Measurements from ENCODE around the gene ADARB2. TPM values are rescaled to one million over a fixed set of nuclear protein-coding genes. Genes with fewer than 3 reads are reported as not detected.

Gene ADARB2
- total and polyA plus RNA-seq, 2 experiments from 2014 or later: 2.0 to 5.0 TPM

GRCh38 chr10:1657479-1657878 lies 79.8 kb downstream of the ADARB2 start (continued):
- TF ChIP-seq, protein P1, sequence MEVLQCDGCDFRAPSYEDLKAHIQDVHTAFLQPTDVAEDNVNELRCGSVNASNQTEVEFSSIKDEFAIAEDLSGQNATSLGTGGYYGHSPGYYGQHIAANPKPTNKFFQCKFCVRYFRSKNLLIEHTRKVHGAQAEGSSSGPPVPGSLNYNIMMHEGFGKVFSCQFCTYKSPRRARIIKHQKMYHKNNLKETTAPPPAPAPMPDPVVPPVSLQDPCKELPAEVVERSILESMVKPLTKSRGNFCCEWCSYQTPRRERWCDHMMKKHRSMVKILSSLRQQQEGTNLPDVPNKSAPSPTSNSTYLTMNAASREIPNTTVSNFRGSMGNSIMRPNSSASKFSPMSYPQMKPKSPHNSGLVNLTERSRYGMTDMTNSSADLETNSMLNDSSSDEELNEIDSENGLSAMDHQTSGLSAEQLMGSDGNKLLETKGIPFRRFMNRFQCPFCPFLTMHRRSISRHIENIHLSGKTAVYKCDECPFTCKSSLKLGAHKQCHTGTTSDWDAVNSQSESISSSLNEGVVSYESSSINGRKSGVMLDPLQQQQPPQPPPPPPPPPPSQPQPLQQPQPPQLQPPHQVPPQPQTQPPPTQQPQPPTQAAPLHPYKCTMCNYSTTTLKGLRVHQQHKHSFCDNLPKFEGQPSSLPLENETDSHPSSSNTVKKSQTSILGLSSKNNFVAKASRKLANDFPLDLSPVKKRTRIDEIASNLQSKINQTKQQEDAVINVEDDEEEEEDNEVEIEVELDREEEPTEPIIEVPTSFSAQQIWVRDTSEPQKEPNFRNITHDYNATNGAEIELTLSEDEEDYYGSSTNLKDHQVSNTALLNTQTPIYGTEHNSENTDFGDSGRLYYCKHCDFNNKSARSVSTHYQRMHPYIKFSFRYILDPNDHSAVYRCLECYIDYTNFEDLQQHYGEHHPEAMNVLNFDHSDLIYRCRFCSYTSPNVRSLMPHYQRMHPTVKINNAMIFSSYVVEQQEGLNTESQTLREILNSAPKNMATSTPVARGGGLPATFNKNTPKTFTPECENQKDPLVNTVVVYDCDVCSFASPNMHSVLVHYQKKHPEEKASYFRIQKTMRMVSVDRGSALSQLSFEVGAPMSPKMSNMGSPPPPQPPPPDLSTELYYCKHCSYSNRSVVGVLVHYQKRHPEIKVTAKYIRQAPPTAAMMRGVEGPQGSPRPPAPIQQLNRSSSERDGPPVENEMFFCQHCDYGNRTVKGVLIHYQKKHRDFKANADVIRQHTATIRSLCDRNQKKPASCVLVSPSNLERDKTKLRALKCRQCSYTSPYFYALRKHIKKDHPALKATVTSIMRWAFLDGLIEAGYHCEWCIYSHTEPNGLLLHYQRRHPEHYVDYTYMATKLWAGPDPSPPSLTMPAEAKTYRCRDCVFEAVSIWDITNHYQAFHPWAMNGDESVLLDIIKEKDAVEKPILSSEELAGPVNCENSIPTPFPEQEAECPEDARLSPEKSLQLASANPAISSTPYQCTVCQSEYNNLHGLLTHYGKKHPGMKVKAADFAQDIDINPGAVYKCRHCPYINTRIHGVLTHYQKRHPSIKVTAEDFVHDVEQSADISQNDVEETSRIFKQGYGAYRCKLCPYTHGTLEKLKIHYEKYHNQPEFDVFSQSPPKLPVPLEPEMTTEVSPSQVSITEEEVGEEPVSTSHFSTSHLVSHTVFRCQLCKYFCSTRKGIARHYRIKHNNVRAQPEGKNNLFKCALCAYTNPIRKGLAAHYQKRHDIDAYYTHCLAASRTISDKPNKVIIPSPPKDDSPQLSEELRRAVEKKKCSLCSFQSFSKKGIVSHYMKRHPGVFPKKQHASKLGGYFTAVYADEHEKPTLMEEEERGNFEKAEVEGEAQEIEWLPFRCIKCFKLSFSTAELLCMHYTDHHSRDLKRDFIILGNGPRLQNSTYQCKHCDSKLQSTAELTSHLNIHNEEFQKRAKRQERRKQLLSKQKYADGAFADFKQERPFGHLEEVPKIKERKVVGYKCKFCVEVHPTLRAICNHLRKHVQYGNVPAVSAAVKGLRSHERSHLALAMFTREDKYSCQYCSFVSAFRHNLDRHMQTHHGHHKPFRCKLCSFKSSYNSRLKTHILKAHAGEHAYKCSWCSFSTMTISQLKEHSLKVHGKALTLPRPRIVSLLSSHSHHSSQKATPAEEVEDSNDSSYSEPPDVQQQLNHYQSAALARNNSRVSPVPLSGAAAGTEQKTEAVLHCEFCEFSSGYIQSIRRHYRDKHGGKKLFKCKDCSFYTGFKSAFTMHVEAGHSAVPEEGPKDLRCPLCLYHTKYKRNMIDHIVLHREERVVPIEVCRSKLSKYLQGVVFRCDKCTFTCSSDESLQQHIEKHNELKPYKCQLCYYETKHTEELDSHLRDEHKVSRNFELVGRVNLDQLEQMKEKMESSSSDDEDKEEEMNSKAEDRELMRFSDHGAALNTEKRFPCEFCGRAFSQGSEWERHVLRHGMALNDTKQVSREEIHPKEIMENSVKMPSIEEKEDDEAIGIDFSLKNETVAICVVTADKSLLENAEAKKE (CRISPR knock-in tag; IDR thresholded peaks at IDR 0.05): no peak
- TF ChIP-seq ETS1 (IDR thresholded peaks at IDR 0.05) (no peak), CREB1 (CRISPR knock-in tag; IDR thresholded peaks at IDR 0.05; ENCODE audit: low read depth) (no peak), ZNF114 (CRISPR knock-in tag; IDR thresholded peaks at IDR 0.05) (no peak)

DNA sequence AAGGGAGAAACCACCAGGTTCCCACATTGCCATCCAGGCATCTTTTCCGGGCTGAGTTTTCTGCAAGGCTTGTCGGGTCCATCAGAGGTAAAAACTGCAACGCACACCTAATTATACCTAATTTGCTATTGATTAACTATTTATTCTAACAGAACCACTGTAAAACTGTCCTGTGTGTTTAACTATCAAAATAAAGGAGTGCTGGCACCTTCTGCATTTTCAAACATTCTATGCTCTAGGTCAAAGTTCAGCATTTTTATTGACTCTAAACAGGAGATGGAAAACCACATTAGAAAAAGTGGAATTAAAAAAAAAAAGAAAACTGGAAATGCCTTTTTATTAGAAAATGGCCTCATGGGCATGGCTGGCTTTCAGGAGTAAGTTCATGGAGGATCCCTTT lies 82.0 kb downstream of the ADARB2 start:
- ATAC-seq (no peak), DNase-seq (ENCODE audit: low spot score) (no peak)
- peaks cover 21% of the 10 kb centered on the region for H3K4me1 Mint-ChIP-seq
- Histone ChIP-seq H3K4me3 (no peak overlapping the region), H3K27me3 (ENCODE audit: insufficient read depth) (no peaks in the 10 kb centered on the region), H3K79me2 (replicated peaks; ENCODE audit: insufficient read depth) (no peaks in the 10 kb centered on the region), H3K9me2 (ENCODE audit: insufficient read depth) (no peaks in the 10 kb centered on the region), H3K36me3 (ENCODE audit: insufficient read depth) (no peaks in the 10 kb centered on the region), H3F3A (replicated peaks; ENCODE audit: low read depth) (no peaks in the 10 kb centered on the region), H3K4me2 (no peak overlapping the region), H3K27ac (ENCODE audit: low read depth) (no peak overlapping the region), H2AFZ (no peak overlapping the region), H3K4me1 (ENCODE audit: insufficient read depth) (peaks cover 8% of the 10 kb centered on the region), H4K20me1 (replicated peaks; ENCODE audit: insufficient read depth) (no peaks in the 10 kb centered on the region)
- no peaks in the 10 kb centered on the region; the same call in 2 of the 3 replicates for H3K9me3 Mint-ChIP-seq
- H3K36me3 Mint-ChIP-seq (ENCODE audit: low read depth): no peaks in the 10 kb centered on the region; the same call in 2 of the 3 replicates
- peaks cover 7% of the 10 kb centered on the region for H3K27me3 Mint-ChIP-seq (ENCODE audit: insufficient read depth, low read depth, poor library complexity)
- no peak overlapping the region for H3K4me3 Mint-ChIP-seq
- H3K27ac Mint-ChIP-seq: no peak overlapping the region
- TF ChIP-seq ZNF331 (CRISPR knock-in tag; IDR thresholded peaks at IDR 0.05; ENCODE audit: low read depth): no peak
- TF ChIP-seq, protein P2, sequence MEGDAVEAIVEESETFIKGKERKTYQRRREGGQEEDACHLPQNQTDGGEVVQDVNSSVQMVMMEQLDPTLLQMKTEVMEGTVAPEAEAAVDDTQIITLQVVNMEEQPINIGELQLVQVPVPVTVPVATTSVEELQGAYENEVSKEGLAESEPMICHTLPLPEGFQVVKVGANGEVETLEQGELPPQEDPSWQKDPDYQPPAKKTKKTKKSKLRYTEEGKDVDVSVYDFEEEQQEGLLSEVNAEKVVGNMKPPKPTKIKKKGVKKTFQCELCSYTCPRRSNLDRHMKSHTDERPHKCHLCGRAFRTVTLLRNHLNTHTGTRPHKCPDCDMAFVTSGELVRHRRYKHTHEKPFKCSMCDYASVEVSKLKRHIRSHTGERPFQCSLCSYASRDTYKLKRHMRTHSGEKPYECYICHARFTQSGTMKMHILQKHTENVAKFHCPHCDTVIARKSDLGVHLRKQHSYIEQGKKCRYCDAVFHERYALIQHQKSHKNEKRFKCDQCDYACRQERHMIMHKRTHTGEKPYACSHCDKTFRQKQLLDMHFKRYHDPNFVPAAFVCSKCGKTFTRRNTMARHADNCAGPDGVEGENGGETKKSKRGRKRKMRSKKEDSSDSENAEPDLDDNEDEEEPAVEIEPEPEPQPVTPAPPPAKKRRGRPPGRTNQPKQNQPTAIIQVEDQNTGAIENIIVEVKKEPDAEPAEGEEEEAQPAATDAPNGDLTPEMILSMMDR (conservative IDR thresholded peaks at IDR 0.05; ENCODE audit: low read depth in 2 of 2): no peak
- no peak for TF ChIP-seq CREB1 (CRISPR knock-in tag; IDR thresholded peaks at IDR 0.05; ENCODE audit: low read depth)
- no peak for TF ChIP-seq NANOG (IDR thresholded peaks at IDR 0.05; ENCODE audit: borderline replicate concordance)
- no peak for TF ChIP-seq EZH2 (IDR thresholded peaks at IDR 0.05; ENCODE audit: low read depth, unreplicated experiment)
- no peak for TF ChIP-seq ETS1 (IDR thresholded peaks at IDR 0.05)
- no peak for TF ChIP-seq STAT1 (IDR thresholded peaks at IDR 0.05; ENCODE audit: unreplicated experiment)
- no peak for TF ChIP-seq JUNB (IDR thresholded peaks at IDR 0.05; ENCODE audit: unreplicated experiment)
- TF ChIP-seq ZNF114 (CRISPR knock-in tag; IDR thresholded peaks at IDR 0.05): no peak
- no peak for TF ChIP-seq POLR2AphosphoS5 (IDR thresholded peaks at IDR 0.05; ENCODE audit: low read depth)
- TF ChIP-seq EZH2phosphoT487 (IDR thresholded peaks at IDR 0.05; ENCODE audit: unreplicated experiment): no peak
